Subcutaneous adipose tissue (tissue), 4 donors: Measurements from ENCODE around the gene MYO3B. TPM values are rescaled to one million over a fixed set of nuclear protein-coding genes. Genes with fewer than 3 reads are reported as not detected.

Experiments used
- total RNA-seq, 4 donors: library from RNA; depleted of rRNA; stranded (reverse); fragments of >200 nt; gene quantifications; one replicate each; pipeline ENCODE4 v1.1.0, GENCODE V29; 2016
- TF ChIP-seq, protein P1 (sequence below): fragments of 450-650 bp; IDR thresholded peaks from one replicate; pipeline ENCODE4 v1.5.1; 2016; ENCODE audit warnings: low read depth, mild to moderate bottlenecking, control low read depth, antibody characterized with exemption, moderate library complexity

Gene MYO3B
- total RNA-seq, 4 donors from 2014 or later, result 0.17 TPM; not detected in 3

DNA sequence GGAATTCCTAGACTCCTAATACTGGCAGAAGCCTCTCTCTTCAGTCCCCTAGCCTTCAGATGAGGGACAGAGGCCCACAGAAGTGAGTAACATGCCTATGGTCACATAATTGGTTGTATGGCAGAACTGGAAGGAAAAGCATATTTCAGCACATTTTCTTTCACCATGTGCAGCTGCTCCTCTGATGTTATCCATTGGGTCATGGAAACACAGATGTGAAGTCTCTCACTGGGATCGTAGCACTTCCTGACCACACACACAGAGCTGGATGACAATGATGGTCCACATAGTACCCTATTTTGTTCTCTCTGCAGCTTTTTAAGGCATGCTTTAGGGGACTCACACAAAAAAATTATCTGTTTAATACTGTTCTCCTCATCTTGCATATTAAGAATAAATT lies 24.5 kb downstream of the MYO3B start:
- TF ChIP-seq, protein P1, sequence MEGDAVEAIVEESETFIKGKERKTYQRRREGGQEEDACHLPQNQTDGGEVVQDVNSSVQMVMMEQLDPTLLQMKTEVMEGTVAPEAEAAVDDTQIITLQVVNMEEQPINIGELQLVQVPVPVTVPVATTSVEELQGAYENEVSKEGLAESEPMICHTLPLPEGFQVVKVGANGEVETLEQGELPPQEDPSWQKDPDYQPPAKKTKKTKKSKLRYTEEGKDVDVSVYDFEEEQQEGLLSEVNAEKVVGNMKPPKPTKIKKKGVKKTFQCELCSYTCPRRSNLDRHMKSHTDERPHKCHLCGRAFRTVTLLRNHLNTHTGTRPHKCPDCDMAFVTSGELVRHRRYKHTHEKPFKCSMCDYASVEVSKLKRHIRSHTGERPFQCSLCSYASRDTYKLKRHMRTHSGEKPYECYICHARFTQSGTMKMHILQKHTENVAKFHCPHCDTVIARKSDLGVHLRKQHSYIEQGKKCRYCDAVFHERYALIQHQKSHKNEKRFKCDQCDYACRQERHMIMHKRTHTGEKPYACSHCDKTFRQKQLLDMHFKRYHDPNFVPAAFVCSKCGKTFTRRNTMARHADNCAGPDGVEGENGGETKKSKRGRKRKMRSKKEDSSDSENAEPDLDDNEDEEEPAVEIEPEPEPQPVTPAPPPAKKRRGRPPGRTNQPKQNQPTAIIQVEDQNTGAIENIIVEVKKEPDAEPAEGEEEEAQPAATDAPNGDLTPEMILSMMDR, result no peak

- TF ChIP-seq, protein P1, result no peak
These were observed 26.5 kb downstream of the MYO3B start for GRCh38 chr2:170204298-170204951.

DNA sequence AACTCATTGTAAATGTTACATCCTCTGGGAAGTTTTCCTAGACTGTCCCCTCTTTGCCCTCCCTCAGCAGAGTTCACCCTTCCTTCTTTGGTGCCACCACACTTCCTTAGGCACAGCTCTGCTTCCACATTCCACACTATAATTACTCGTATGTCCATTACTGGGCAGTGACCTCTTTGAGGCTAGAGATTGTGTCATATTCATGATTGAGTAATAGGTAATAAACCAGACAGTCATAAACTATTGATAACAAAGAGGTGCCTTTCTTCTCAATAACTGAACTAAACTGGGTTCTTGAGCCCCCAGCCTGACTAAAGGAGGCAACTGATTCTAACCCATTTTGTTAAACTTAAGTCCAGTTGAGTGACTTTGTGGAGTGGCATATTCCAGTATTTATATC lies 28.3 kb downstream of the MYO3B start:
- TF ChIP-seq, protein P1, result no peak

DNA sequence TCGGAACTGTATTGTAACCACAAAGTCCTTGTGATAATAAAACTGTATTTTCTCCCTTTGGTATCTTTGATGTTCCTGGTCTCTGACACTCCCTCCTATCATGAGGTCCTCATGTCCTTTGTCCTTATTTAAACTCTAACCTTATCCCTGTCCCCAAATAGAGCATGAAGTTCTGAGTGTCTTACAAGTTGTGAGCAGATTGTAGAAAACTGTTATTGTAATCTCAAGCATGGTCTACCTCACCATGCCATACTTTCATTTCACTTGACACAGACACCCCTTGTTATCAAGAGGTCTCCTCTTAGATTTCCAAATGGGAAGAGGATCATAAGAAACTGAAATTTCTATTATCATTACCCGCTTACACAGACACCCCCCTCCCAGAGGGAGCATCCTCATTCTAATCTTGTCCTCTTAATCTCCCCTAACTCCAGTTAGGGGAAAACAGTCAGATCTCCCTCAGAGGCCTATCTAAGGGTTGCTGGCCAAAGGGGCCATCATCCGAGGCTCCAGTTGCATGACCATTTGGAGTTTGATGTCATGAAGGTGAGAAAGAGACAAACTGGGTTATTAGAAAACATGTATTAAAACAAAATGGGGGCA lies 29.0 kb downstream of the MYO3B start:
- TF ChIP-seq, protein P1, result no peak

DNA sequence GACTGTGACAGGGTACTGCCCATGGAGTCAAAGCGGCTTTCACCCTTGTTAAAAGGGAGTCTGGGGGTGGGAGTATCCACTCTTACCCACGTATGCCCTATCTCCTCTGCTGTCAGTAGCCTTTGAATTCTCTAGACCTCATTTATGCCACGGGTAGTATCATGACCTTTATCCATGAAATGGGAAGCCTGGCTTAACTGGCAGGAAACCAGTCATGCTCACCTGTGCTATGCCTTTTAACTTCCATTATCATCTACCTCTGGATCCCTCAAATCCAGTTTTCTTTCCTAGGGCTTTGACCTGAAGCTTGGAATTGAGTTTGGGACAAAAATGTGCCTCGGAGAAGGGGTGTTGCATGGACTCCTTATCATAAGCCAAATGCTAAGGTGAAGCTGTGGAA lies 30.0 kb downstream of the MYO3B start:
- TF ChIP-seq, protein P1, result no peak

GRCh38 chr2:170208967-170209366 lies 31.0 kb downstream of the MYO3B start:
- TF ChIP-seq, protein P1, result no peak

GRCh38 chr2:170212625-170213280 lies 34.8 kb downstream of the MYO3B start:
- TF ChIP-seq, protein P1, result no peak
